HEK293 (cell line): ENCODE measurements around the gene USP24.
"Not testable (repeated sequence)": the region's sequence is repeated elsewhere in the genome, so short reads cannot be mapped to it uniquely, and the experiment has no call there.

Experiments used
- CTCF ChIA-PET: fragments of 350-600 bp; formaldehyde crosslinking; extraction: SDS; loops from one replicate; lab custom pipeline; 2021; ENCODE audit warnings: antibody characterized with exemption; lab: Yijun Ruan, JAX
- POLR2A ChIA-PET: fragments of 300-600 bp; formaldehyde crosslinking; extraction: SDS; loops from one replicate; lab custom pipeline; 2020; ENCODE audit warnings: antibody characterized with exemption, inconsistent platforms; lab: Yijun Ruan, JAX
- H3K27ac ChIP-seq: fragments of 200-500 bp; sonication (Bioruptor generic); 2 replicates; pipeline ENCODE4 v1.5.1; 2014; ENCODE audit warnings: low read depth, low read length, control low read depth, inconsistent platforms; ENCODE audit errors: extremely low read depth
- H3K36me3 ChIP-seq, 2 experiments: fragments of 200-500 bp in 1 of 2; sonication (Bioruptor generic) in 1 of 2; 1 replicate in 1 of 2; 2 replicates in 1 of 2; pipeline ENCODE4 v1.5.1; 2014 to 2017; ENCODE audit warnings: inconsistent platforms in 2 of 2, low read length in 2 of 2; ENCODE audit not compliant: control insufficient read depth in 2 of 2, insufficient read depth in 1 of 2
- H3K4me1 ChIP-seq: fragments of 200-500 bp; sonication (Bioruptor generic); 2 replicates; pipeline ENCODE4 v1.5.1; 2014; ENCODE audit warnings: mild to moderate bottlenecking, low read length, inconsistent platforms; ENCODE audit not compliant: control insufficient read depth, insufficient read depth
- H3K4me3 ChIP-seq: 2 replicates; pipeline ENCODE4 v1.5.1; 2011; ENCODE audit warnings: low read depth, mild to moderate bottlenecking, control low read depth, low read length, moderate library complexity
- H3K9me3 ChIP-seq: fragments of 200-500 bp; sonication (Bioruptor generic); 2 replicates; pipeline ENCODE4 v1.5.1; 2014; ENCODE audit warnings: low read depth, low read length, inconsistent platforms; ENCODE audit not compliant: control insufficient read depth, insufficient read depth
- GLIS2 ChIP-seq: fragments of 450-650 bp; formaldehyde crosslinking; IDR thresholded peaks from 2 replicates; pipeline ENCODE4 v1.5.1; 2016; ENCODE audit warnings: missing biosample characterization, missing genetic modification characterization
- MEIS1 ChIP-seq: sonication (generic); formaldehyde crosslinking; IDR thresholded peaks from 2 replicates; pipeline ENCODE4 v1.8.1; 2022; ENCODE audit warnings: missing genetic modification reagents, mild to moderate bottlenecking, borderline replicate concordance
- REPIN1 ChIP-seq: fragments of 450-650 bp; formaldehyde crosslinking; IDR thresholded peaks from 2 replicates; pipeline ENCODE4 v1.5.1; 2017; ENCODE audit warnings: missing biosample characterization, missing genetic modification characterization, low read depth
- SALL2 ChIP-seq: fragments of 450-650 bp; formaldehyde crosslinking; IDR thresholded peaks from 2 replicates; pipeline ENCODE4 v1.5.0; 2017; ENCODE audit warnings: missing biosample characterization, mild to moderate bottlenecking, missing genetic modification characterization, borderline replicate concordance
- SP2 ChIP-seq: fragments of 450-650 bp; formaldehyde crosslinking; IDR thresholded peaks from 2 replicates; pipeline ENCODE4 v1.5.1; 2016; ENCODE audit warnings: missing biosample characterization, missing genetic modification characterization
- ZNF10 ChIP-seq: fragments of 450-650 bp; formaldehyde crosslinking; IDR thresholded peaks from 2 replicates; pipeline ENCODE4 v1.5.1; 2017; ENCODE audit warnings: missing biosample characterization, missing genetic modification characterization
- ZNF174 ChIP-seq: fragments of 450-650 bp; formaldehyde crosslinking; IDR thresholded peaks from 2 replicates; pipeline ENCODE4 v1.5.0; 2017; ENCODE audit warnings: missing biosample characterization, mild to moderate bottlenecking, missing genetic modification characterization
- ZNF211 ChIP-seq: fragments of 450-650 bp; formaldehyde crosslinking; IDR thresholded peaks from 2 replicates; pipeline ENCODE4 v1.5.1; 2016; ENCODE audit warnings: low read depth, missing biosample characterization, missing genetic modification characterization
- ZNF302 ChIP-seq: fragments of 450-650 bp; formaldehyde crosslinking; IDR thresholded peaks from 2 replicates; pipeline ENCODE4 v1.5.1; 2016; ENCODE audit warnings: missing biosample characterization, missing genetic modification characterization, low read depth
- ZNF416 ChIP-seq: fragments of 450-650 bp; formaldehyde crosslinking; IDR thresholded peaks from 2 replicates; pipeline ENCODE4 v1.5.1; 2016; ENCODE audit warnings: missing biosample characterization, missing genetic modification characterization
- ZNF521 ChIP-seq: fragments of 450-650 bp; formaldehyde crosslinking; IDR thresholded peaks from 2 replicates; pipeline ENCODE4 v1.5.1; 2017; ENCODE audit warnings: missing biosample characterization, mild to moderate bottlenecking, missing genetic modification characterization
- ZNF626 ChIP-seq: fragments of 450-650 bp; sonication (Bioruptor Pico); formaldehyde crosslinking; IDR thresholded peaks from 2 replicates; pipeline ENCODE4 v1.5.1; 2018; ENCODE audit warnings: missing biosample characterization, missing genetic modification characterization, inconsistent platforms
- ZNF830 ChIP-seq: fragments of 450-650 bp; IDR thresholded peaks from 2 replicates; pipeline ENCODE4 v1.5.0; 2018; ENCODE audit warnings: missing biosample characterization, missing genetic modification characterization, low read depth, mild to moderate bottlenecking, moderate library complexity
- TF ChIP-seq, protein P1 (sequence below): fragments of 450-650 bp; formaldehyde crosslinking; IDR thresholded peaks from 2 replicates; pipeline ENCODE4 v1.5.1; 2016; ENCODE audit warnings: missing biosample characterization, missing genetic modification characterization
- TF ChIP-seq, protein P2 (sequence below): fragments of 450-650 bp; formaldehyde crosslinking; IDR thresholded peaks from 2 replicates; pipeline ENCODE4 v1.5.1; 2017; ENCODE audit warnings: missing biosample characterization, missing genetic modification characterization
- TF ChIP-seq, protein P3 (sequence below): fragments of 450-650 bp; formaldehyde crosslinking; IDR thresholded peaks from 2 replicates; pipeline ENCODE4 v1.5.1; 2017; ENCODE audit warnings: missing biosample characterization, missing genetic modification characterization
- TF ChIP-seq, protein P4 (sequence below): fragments of 450-650 bp; formaldehyde crosslinking; IDR thresholded peaks from 2 replicates; pipeline ENCODE4 v1.5.1; 2016; ENCODE audit warnings: missing biosample characterization, missing genetic modification characterization
- TF ChIP-seq, protein P5 (sequence below): fragments of 450-650 bp; formaldehyde crosslinking; IDR thresholded peaks from 2 replicates; pipeline ENCODE4 v1.5.1; 2017; ENCODE audit warnings: missing biosample characterization, missing genetic modification characterization
- TF ChIP-seq, protein P6 (sequence below): fragments of 450-650 bp; formaldehyde crosslinking; IDR thresholded peaks from 2 replicates; pipeline ENCODE4 v1.5.1; 2016; ENCODE audit warnings: missing biosample characterization, missing genetic modification characterization

USP24 gene

DNA sequence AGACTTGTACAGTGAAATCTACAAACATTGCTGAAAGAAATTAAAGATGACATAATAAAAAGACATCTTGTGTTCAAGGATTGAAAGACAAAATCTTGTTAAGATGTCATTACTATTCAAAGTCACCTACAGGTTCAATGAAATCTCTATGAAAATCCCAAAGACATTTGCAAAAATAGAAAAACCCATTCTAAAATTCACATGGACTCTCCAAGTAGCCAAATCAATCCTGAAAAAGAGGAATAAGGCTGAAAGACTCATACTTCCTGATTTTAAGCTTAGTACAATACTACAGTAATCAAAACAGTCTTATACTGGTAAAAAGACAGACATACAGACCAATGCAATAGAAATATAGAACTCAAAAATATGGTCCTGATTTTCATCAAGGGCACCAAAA, 97.2 kb downstream of the USP24 start:
- Histone ChIP-seq H3K4me1 (no peaks in the 10 kb centered on the region), H3K9me3 (no peaks in the 10 kb centered on the region), H3K36me3 (peaks cover 33 to 80% of the 10 kb centered on the region in 2 experiments), H3K4me3 (no peak overlapping the region), H3K27ac (no peak overlapping the region)
- POLR2A ChIA-PET = no interaction called here
- CTCF ChIA-PET = no interaction called here
- TF ChIP-seq ZNF302 (tag by site-specific recombination) = no peak

DNA sequence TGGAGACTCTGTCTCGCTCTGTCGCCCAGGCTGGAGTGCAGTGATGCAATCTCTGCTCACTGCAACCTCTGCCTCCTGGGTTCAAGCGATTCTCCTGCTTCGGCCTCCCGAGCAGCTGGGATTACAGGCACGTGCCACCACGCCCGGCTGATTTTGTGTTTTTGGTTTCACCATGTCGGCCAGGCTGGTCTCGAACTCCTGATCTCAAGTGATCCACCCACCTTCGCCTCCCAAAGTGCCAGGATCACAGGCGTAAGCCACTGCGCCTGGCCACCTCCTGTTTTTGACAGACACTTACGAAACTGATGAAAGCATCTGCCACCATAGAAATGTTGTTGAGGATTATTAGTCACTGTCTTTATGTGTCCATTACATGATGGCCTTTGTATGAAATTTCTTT, 106.2 kb downstream of the USP24 start:
- H3K36me3 ChIP-seq = peaks cover 26 to 78% of the 10 kb centered on the region in 2 experiments
- H3K4me3 ChIP-seq, POLR2A ChIA-PET, H3K9me3 ChIP-seq, H3K4me1 ChIP-seq, H3K27ac ChIP-seq, CTCF ChIA-PET: not testable (repeated sequence)

DNA sequence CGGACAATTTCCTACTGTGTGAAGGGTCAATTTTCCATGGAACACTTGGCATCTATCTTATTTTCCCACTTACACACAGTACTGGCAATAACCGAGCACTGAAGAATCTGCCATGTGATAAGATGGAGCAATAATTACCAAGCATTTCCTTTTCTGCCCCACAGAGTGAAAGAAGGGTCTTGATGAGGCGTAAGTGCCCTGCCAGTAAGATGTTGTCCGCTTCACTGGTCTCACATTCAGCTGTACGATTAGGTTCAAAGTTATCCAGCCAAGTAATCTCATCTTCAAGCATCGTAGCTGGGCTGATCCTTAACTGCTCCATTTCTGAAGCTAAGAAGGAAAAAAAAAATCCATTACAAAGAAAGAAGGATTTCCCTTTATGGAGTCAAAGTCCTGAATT, 108.1 kb downstream of the USP24 start:
- H3K36me3 ChIP-seq = peaks cover 25 to 81% of the 10 kb centered on the region in 2 experiments
- no peaks in the 10 kb centered on the region for H3K9me3 ChIP-seq
- TF ChIP-seq ZNF174 (no peak), GLIS2 (tag by site-specific recombination) (no peak), ZNF521 (tag by site-specific recombination) (no peak), REPIN1 (tag by site-specific recombination) (no peak), ZNF830 (tag by site-specific recombination) (no peak), ZNF626 (tag by site-specific recombination) (no peak), ZNF416 (no peak), MEIS1 (no peak), ZNF10 (tag by site-specific recombination) (no peak), SP2 (tag by site-specific recombination) (no peak)
- TF ChIP-seq, protein P1, sequence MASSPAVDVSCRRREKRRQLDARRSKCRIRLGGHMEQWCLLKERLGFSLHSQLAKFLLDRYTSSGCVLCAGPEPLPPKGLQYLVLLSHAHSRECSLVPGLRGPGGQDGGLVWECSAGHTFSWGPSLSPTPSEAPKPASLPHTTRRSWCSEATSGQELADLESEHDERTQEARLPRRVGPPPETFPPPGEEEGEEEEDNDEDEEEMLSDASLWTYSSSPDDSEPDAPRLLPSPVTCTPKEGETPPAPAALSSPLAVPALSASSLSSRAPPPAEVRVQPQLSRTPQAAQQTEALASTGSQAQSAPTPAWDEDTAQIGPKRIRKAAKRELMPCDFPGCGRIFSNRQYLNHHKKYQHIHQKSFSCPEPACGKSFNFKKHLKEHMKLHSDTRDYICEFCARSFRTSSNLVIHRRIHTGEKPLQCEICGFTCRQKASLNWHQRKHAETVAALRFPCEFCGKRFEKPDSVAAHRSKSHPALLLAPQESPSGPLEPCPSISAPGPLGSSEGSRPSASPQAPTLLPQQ (tag by site-specific recombination) = no peak
- TF ChIP-seq, protein P2, sequence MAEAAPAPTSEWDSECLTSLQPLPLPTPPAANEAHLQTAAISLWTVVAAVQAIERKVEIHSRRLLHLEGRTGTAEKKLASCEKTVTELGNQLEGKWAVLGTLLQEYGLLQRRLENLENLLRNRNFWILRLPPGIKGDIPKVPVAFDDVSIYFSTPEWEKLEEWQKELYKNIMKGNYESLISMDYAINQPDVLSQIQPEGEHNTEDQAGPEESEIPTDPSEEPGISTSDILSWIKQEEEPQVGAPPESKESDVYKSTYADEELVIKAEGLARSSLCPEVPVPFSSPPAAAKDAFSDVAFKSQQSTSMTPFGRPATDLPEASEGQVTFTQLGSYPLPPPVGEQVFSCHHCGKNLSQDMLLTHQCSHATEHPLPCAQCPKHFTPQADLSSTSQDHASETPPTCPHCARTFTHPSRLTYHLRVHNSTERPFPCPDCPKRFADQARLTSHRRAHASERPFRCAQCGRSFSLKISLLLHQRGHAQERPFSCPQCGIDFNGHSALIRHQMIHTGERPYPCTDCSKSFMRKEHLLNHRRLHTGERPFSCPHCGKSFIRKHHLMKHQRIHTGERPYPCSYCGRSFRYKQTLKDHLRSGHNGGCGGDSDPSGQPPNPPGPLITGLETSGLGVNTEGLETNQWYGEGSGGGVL (tag by site-specific recombination) = no peak
- TF ChIP-seq, protein P3, sequence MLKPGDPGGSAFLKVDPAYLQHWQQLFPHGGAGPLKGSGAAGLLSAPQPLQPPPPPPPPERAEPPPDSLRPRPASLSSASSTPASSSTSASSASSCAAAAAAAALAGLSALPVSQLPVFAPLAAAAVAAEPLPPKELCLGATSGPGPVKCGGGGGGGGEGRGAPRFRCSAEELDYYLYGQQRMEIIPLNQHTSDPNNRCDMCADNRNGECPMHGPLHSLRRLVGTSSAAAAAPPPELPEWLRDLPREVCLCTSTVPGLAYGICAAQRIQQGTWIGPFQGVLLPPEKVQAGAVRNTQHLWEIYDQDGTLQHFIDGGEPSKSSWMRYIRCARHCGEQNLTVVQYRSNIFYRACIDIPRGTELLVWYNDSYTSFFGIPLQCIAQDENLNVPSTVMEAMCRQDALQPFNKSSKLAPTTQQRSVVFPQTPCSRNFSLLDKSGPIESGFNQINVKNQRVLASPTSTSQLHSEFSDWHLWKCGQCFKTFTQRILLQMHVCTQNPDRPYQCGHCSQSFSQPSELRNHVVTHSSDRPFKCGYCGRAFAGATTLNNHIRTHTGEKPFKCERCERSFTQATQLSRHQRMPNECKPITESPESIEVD (tag by site-specific recombination) = no peak
- CTCF ChIA-PET = interaction anchor here (0.7 kb wide), 1 partner anchor 9 kb away, joined by 3 read pairs; no protein-coding TSS in a partner anchor
- POLR2A ChIA-PET = no interaction called here
- H3K4me3 ChIP-seq = no peak overlapping the region
- H3K4me1 ChIP-seq = no peaks in the 10 kb centered on the region
- H3K27ac ChIP-seq = no peak overlapping the region

DNA sequence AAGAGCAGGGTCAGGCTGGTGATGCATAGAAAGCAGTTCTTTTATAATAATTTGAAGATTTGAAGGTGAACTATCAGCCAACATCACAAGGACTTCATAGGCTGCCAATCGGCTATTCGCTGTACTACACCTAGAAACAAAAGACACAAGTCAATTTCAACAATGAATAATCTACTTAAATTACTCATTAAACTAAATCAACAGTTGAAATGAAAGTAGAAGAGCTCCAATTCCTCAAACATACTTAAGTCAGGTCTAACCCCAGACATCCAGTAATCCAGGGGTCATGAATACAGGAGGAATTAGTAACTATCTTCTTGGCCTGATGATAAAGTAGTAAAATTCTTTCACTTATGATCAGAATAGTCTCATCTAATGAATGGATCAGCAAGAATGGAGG, 111.3 kb downstream of the USP24 start:
- Histone ChIP-seq H3K9me3 (no peaks in the 10 kb centered on the region), H3K4me1 (no peaks in the 10 kb centered on the region), H3K27ac (no peak overlapping the region), H3K36me3 (peaks cover 25 to 93% of the 10 kb centered on the region in 2 experiments), H3K4me3 (no peak overlapping the region)
- ChIA-PET CTCF (interaction anchor here (0.9 kb wide), 1 partner anchor 11 kb away, joined by 3 read pairs; no protein-coding TSS in a partner anchor), POLR2A (no interaction called here)
- TF ChIP-seq SALL2 (tag by site-specific recombination) (no peak), MEIS1 (no peak), ZNF211 (tag by site-specific recombination) (no peak), ZNF416 (no peak)
- TF ChIP-seq, protein P4, sequence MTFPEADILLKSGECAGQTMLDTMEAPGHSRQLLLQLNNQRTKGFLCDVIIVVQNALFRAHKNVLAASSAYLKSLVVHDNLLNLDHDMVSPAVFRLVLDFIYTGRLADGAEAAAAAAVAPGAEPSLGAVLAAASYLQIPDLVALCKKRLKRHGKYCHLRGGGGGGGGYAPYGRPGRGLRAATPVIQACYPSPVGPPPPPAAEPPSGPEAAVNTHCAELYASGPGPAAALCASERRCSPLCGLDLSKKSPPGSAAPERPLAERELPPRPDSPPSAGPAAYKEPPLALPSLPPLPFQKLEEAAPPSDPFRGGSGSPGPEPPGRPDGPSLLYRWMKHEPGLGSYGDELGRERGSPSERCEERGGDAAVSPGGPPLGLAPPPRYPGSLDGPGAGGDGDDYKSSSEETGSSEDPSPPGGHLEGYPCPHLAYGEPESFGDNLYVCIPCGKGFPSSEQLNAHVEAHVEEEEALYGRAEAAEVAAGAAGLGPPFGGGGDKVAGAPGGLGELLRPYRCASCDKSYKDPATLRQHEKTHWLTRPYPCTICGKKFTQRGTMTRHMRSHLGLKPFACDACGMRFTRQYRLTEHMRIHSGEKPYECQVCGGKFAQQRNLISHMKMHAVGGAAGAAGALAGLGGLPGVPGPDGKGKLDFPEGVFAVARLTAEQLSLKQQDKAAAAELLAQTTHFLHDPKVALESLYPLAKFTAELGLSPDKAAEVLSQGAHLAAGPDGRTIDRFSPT (tag by site-specific recombination) = no peak
- TF ChIP-seq, protein P5, sequence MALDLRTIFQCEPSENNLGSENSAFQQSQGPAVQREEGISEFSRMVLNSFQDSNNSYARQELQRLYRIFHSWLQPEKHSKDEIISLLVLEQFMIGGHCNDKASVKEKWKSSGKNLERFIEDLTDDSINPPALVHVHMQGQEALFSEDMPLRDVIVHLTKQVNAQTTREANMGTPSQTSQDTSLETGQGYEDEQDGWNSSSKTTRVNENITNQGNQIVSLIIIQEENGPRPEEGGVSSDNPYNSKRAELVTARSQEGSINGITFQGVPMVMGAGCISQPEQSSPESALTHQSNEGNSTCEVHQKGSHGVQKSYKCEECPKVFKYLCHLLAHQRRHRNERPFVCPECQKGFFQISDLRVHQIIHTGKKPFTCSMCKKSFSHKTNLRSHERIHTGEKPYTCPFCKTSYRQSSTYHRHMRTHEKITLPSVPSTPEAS (tag by site-specific recombination) = no peak
- TF ChIP-seq, protein P6, sequence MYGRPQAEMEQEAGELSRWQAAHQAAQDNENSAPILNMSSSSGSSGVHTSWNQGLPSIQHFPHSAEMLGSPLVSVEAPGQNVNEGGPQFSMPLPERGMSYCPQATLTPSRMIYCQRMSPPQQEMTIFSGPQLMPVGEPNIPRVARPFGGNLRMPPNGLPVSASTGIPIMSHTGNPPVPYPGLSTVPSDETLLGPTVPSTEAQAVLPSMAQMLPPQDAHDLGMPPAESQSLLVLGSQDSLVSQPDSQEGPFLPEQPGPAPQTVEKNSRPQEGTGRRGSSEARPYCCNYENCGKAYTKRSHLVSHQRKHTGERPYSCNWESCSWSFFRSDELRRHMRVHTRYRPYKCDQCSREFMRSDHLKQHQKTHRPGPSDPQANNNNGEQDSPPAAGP = no peak
